NCI-H1930 (cell line): ENCODE data around the gene ZNF415.
"Not testable (repeated sequence)": the region's sequence is repeated elsewhere in the genome, so short reads cannot be mapped to it uniquely, and the experiment has no call there.

Experiments used
- DNase-seq, 2 experiments: peaks; one replicate each; lab custom pipeline; 2025; lab: John Stamatoyannopoulos, UW

The ZNF415 gene

GRCh38 chr19:53102756-53103233 is 29.9 kb downstream of the ZNF415 start:
- no peak for DNase-seq

- no peak for DNase-seq
Observed at GRCh38 chr19:53102206-53102755, 30.4 kb downstream of the ZNF415 start.

- DNase-seq, result no peak
Observed at GRCh38 chr19:53101518-53101917, 31.2 kb downstream of the ZNF415 start.

- DNase-seq, result not testable (repeated sequence)
Observed at GRCh38 chr19:53098570-53098969, 34.1 kb downstream of the ZNF415 start.

- DNase-seq, result not testable (repeated sequence)
Observed at GRCh38 chr19:53096982-53097690, 35.6 kb downstream of the ZNF415 start.

- DNase-seq, result not testable (repeated sequence)
Observed at GRCh38 chr19:53096579-53096978, 36.1 kb downstream of the ZNF415 start.

- no peak for DNase-seq
Observed at GRCh38 chr19:53094754-53095575, 37.7 kb downstream of the ZNF415 start.

- DNase-seq, result no peak
Observed at GRCh38 chr19:53092723-53093122, 40.0 kb downstream of the ZNF415 start.

GRCh38 chr19:53091413-53092254 is 41.1 kb downstream of the ZNF415 start:
- DNase-seq, result no peak

- no peak for DNase-seq
Observed at GRCh38 chr19:53088091-53088490, 44.6 kb downstream of the ZNF415 start.

- DNase-seq, result no peak
Observed at GRCh38 chr19:53086949-53087348, 45.8 kb downstream of the ZNF415 start.

- no peak for DNase-seq
Observed at GRCh38 chr19:53085496-53085895, 47.2 kb downstream of the ZNF415 start.

GRCh38 chr19:53082929-53083328 is 49.8 kb downstream of the ZNF415 start:
- DNase-seq, result no peak

- DNase-seq, result no peak
Observed at GRCh38 chr19:53079313-53079924, 53.3 kb downstream of the ZNF415 start.

- no peak for DNase-seq
Observed at GRCh38 chr19:53078668-53079067, 54.0 kb downstream of the ZNF415 start.

- no peak for DNase-seq
Observed at GRCh38 chr19:53076984-53077383, 55.7 kb downstream of the ZNF415 start.

- DNase-seq, result no peak
Observed at GRCh38 chr19:53068834-53069233, 63.9 kb downstream of the ZNF415 start.

GRCh38 chr19:53068199-53068598 is 64.5 kb downstream of the ZNF415 start:
- no peak for DNase-seq

GRCh38 chr19:53057904-53058580 is 74.7 kb downstream of the ZNF415 start:
- peak; percentile 71 to 79 for DNase-seq
